Central memory CD8-positive, alpha-beta T cell (primary cell): ENCODE results near the gene SNHG17.

ENCODE experiments used
- ATAC-seq: fragments of 150-1000 bp; cut with Tn5 transposase; replicated peaks from 2 replicates; pipeline ENCODE4 v1.10.0; 2022; ENCODE audit warnings: mild to moderate bottlenecking, moderate FRiP score, moderate number of reproducible peaks; ENCODE audit not compliant: poor library complexity, severe bottlenecking; ENCODE audit errors: extremely low read depth
- DNase-seq, 2 donors: peaks; one replicate each; pipeline ENCODE4 v3.0.0; 2021; ENCODE audit warnings: low spot score in 2 of 2
- H3K27ac Mint-ChIP-seq: one replicate; pipeline ENCODE4 v1.8.0; 2022; ENCODE audit warnings: low read depth, mild to moderate bottlenecking, moderate library complexity, mixed read lengths
- H3K27me3 Mint-ChIP-seq: one replicate; pipeline ENCODE4 v1.8.0; 2022; ENCODE audit warnings: mixed read lengths
- H3K36me3 Mint-ChIP-seq: one replicate; pipeline ENCODE4 v1.8.0; 2022; ENCODE audit warnings: mild to moderate bottlenecking, moderate library complexity, mixed read lengths; ENCODE audit not compliant: insufficient read depth
- H3K4me1 Mint-ChIP-seq: one replicate; pipeline ENCODE4 v1.8.0; 2022; ENCODE audit warnings: mixed read lengths
- H3K4me3 Mint-ChIP-seq: one replicate; pipeline ENCODE4 v1.8.0; 2022; ENCODE audit warnings: mild to moderate bottlenecking, moderate library complexity, mixed read lengths
- H3K9me3 Mint-ChIP-seq: one replicate; pipeline ENCODE4 v1.8.0; 2022; ENCODE audit warnings: mixed read lengths

The SNHG17 gene

GRCh38 chr20:38460040-38460623 is 25.0 kb upstream of the SNHG17 start:
- no peaks in the 10 kb centered on the region for H3K27me3 Mint-ChIP-seq
- ATAC-seq (no peak), DNase-seq (no peak)
- H3K27ac Mint-ChIP-seq: no peak overlapping the region
- H3K36me3 Mint-ChIP-seq: no peaks in the 10 kb centered on the region
- no peaks in the 10 kb centered on the region for H3K4me1 Mint-ChIP-seq
- H3K4me3 Mint-ChIP-seq: no peak overlapping the region
- H3K9me3 Mint-ChIP-seq: no peaks in the 10 kb centered on the region

GRCh38 chr20:38458314-38458713 is 23.2 kb upstream of the SNHG17 start:
- ATAC-seq: no peak

GRCh38 chr20:38454556-38455473 is 19.7 kb upstream of the SNHG17 start:
- H3K27ac Mint-ChIP-seq: no peak overlapping the region
- no peaks in the 10 kb centered on the region for H3K9me3 Mint-ChIP-seq
- no peak overlapping the region for H3K4me3 Mint-ChIP-seq
- DNase-seq (no peak), ATAC-seq (no peak)
- H3K36me3 Mint-ChIP-seq: peaks cover 6% of the 10 kb centered on the region
- H3K27me3 Mint-ChIP-seq: no peaks in the 10 kb centered on the region
- no peaks in the 10 kb centered on the region for H3K4me1 Mint-ChIP-seq

More at GRCh38 chr20:38458314-38458713, 23.2 kb upstream of the SNHG17 start:
- no peak for DNase-seq
- Mint-ChIP-seq H3K36me3 (no peaks in the 10 kb centered on the region), H3K9me3 (no peaks in the 10 kb centered on the region), H3K4me1 (no peaks in the 10 kb centered on the region), H3K4me3 (no peak overlapping the region), H3K27ac (no peak overlapping the region), H3K27me3 (no peaks in the 10 kb centered on the region)

- no peak overlapping the region for H3K27ac Mint-ChIP-seq
- DNase-seq (no peak), ATAC-seq (no peak)
- no peak overlapping the region for H3K4me3 Mint-ChIP-seq
- no peaks in the 10 kb centered on the region for H3K9me3 Mint-ChIP-seq
- no peaks in the 10 kb centered on the region for H3K4me1 Mint-ChIP-seq
- H3K27me3 Mint-ChIP-seq: no peaks in the 10 kb centered on the region
- peaks cover 8% of the 10 kb centered on the region for H3K36me3 Mint-ChIP-seq
Measured at GRCh38 chr20:38453941-38454340, 18.8 kb upstream of the SNHG17 start.

GRCh38 chr20:38452880-38453624 is 17.9 kb upstream of the SNHG17 start:
- no peaks in the 10 kb centered on the region for H3K9me3 Mint-ChIP-seq
- ATAC-seq: no peak
- DNase-seq: no peak
- peaks cover 6% of the 10 kb centered on the region for H3K4me1 Mint-ChIP-seq
- H3K36me3 Mint-ChIP-seq: peaks cover 9% of the 10 kb centered on the region
- no peak overlapping the region for H3K4me3 Mint-ChIP-seq
- H3K27me3 Mint-ChIP-seq: no peaks in the 10 kb centered on the region
- peak overlapping the region; percentile 20 for H3K27ac Mint-ChIP-seq

GRCh38 chr20:38450412-38450975 is 15.4 kb upstream of the SNHG17 start:
- H3K27me3 Mint-ChIP-seq: no peaks in the 10 kb centered on the region
- H3K4me1 Mint-ChIP-seq: peaks cover 23% of the 10 kb centered on the region
- H3K4me3 Mint-ChIP-seq: no peak overlapping the region
- no peak for DNase-seq
- no peak for ATAC-seq
- H3K36me3 Mint-ChIP-seq: peaks cover 18% of the 10 kb centered on the region
- H3K27ac Mint-ChIP-seq: no peak overlapping the region
- no peaks in the 10 kb centered on the region for H3K9me3 Mint-ChIP-seq

GRCh38 chr20:38449046-38449445 is 13.9 kb upstream of the SNHG17 start:
- Mint-ChIP-seq H3K27ac (peak overlapping the region; percentile 21), H3K36me3 (peaks cover 20% of the 10 kb centered on the region), H3K4me1 (peaks cover 23% of the 10 kb centered on the region), H3K9me3 (no peaks in the 10 kb centered on the region), H3K27me3 (no peaks in the 10 kb centered on the region), H3K4me3 (no peak overlapping the region)
- ATAC-seq (no peak), DNase-seq (no peak)

GRCh38 chr20:38447931-38448675 is 13.0 kb upstream of the SNHG17 start:
- no peak for ATAC-seq
- H3K4me3 Mint-ChIP-seq: peak overlapping the region; percentile 84
- no peak for DNase-seq
- H3K4me1 Mint-ChIP-seq: peaks cover 23% of the 10 kb centered on the region
- H3K36me3 Mint-ChIP-seq: peaks cover 20% of the 10 kb centered on the region
- H3K27me3 Mint-ChIP-seq: no peaks in the 10 kb centered on the region
- H3K27ac Mint-ChIP-seq: peak overlapping the region; percentile 84
- H3K9me3 Mint-ChIP-seq: no peaks in the 10 kb centered on the region

- Mint-ChIP-seq H3K27ac (peak overlapping the region; percentile 84), H3K4me1 (peaks cover 23% of the 10 kb centered on the region), H3K9me3 (no peaks in the 10 kb centered on the region), H3K36me3 (peaks cover 20% of the 10 kb centered on the region), H3K27me3 (no peaks in the 10 kb centered on the region), H3K4me3 (peak overlapping the region; percentile 84)
- DNase-seq: no peak
- no peak for ATAC-seq
Measured at GRCh38 chr20:38447251-38447661, 12.1 kb upstream of the SNHG17 start.

GRCh38 chr20:38446441-38447209 is 11.5 kb upstream of the SNHG17 start:
- ATAC-seq (peak; percentile 98), DNase-seq (peak; percentile 84 to 90)
- peaks cover 23% of the 10 kb centered on the region for H3K4me1 Mint-ChIP-seq
- H3K4me3 Mint-ChIP-seq: peak overlapping the region; percentile 84
- no peaks in the 10 kb centered on the region for H3K27me3 Mint-ChIP-seq
- no peaks in the 10 kb centered on the region for H3K9me3 Mint-ChIP-seq
- peak overlapping the region; percentile 84 for H3K27ac Mint-ChIP-seq
- peaks cover 18% of the 10 kb centered on the region for H3K36me3 Mint-ChIP-seq

GRCh38 chr20:38445901-38446425 is 10.8 kb upstream of the SNHG17 start:
- H3K9me3 Mint-ChIP-seq: no peaks in the 10 kb centered on the region
- ATAC-seq (no peak), DNase-seq (no peak)
- peaks cover 18% of the 10 kb centered on the region for H3K36me3 Mint-ChIP-seq
- H3K4me3 Mint-ChIP-seq: peak overlapping the region; percentile 84
- peak overlapping the region; percentile 84 for H3K27ac Mint-ChIP-seq
- H3K27me3 Mint-ChIP-seq: no peaks in the 10 kb centered on the region
- peaks cover 23% of the 10 kb centered on the region for H3K4me1 Mint-ChIP-seq
